ENCODE measurements around the gene TBX21.

- TF ChIP-seq CTCF (IDR thresholded peaks at IDR 0.05) (no peak), POLR2A (IDR thresholded peaks at IDR 0.05) (no peak)
Measured at GRCh38 chr17:47741109-47741792, 8.2 kb downstream of the TBX21 start.
